ENCODE results near the gene GOLGA8G.
"Not testable (repeated sequence)": the region's sequence is repeated elsewhere in the genome, so short reads cannot be mapped to it uniquely, and the experiment has no call there.

GRCh38 chr15:28481340-28481739 is 51.4 kb downstream of the GOLGA8G start:
- TF ChIP-seq CTCF (IDR thresholded peaks at IDR 0.05; ENCODE audit: extremely low read depth in 1 of 2, insufficient read depth in 1 of 2, low read depth in 1 of 2, low read length in 2 of 2); POLR2A (IDR thresholded peaks at IDR 0.05; ENCODE audit: low read depth, low read length); MYC (IDR thresholded peaks at IDR 0.05; ENCODE audit: low read depth, low read length); MAX (IDR thresholded peaks at IDR 0.05; ENCODE audit: insufficient read depth, insufficient read length); EZH2 (IDR thresholded peaks at IDR 0.05; ENCODE audit: borderline replicate concordance, low read depth, low read length, severe bottlenecking); GATA2 (IDR thresholded peaks at IDR 0.05; ENCODE audit: insufficient read depth, insufficient read length, low read depth, low read length): not testable (repeated sequence)

Measured in endothelial cell of umbilical vein (primary cell).